ENCODE measurements around the gene LAMP1. TPM values are rescaled to one million over a fixed set of nuclear protein-coding genes. Genes with fewer than 3 reads are reported as not detected.
"Not testable (repeated sequence)": the region's sequence is repeated elsewhere in the genome, so short reads cannot be mapped to it uniquely, and the experiment has no call there.

LAMP1 gene
- total RNA-seq, 2 experiments from 2014 or later, result 32.2 to 36.0 TPM

DNA sequence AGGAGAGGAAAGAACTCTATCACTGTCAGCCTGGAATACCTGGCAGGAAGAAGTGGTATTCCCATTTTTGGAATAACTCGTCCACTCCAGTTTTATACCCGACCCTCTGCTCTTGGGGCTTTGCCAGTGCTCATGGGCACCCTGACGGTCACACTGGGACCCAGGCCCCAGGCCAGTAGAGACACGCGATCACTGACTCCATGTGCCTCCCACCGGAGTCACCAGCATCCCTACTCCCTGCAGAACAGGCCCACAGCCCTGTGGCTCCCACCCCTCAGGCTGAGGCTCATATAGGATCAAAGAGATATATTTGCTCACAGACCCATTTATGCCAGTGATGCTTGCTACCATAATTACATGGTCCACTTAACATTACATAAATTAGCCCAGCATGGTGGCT, 63.4 kb downstream of the LAMP1 start:
- no peaks in the 10 kb centered on the region for H3K36me3 Mint-ChIP-seq (ENCODE audit: low read depth)
- intact Hi-C loops (cut with DNase I, micrococcal nuclease), result no loop called here
- H3K9me3 Mint-ChIP-seq (ENCODE audit: low read depth), result no peaks in the 10 kb centered on the region
- no peak overlapping the region for H3K4me3 Mint-ChIP-seq
- peaks cover 17% of the 10 kb centered on the region for H3K27me3 Mint-ChIP-seq
- no peak for ATAC-seq
- DNase-seq, result no peak
- no peak overlapping the region for H3K27ac Mint-ChIP-seq
- peaks cover 4% of the 10 kb centered on the region for H3K4me1 Mint-ChIP-seq
- POLR2A ChIA-PET, result no interaction called here
- CTCF ChIA-PET, result no interaction called here

DNA sequence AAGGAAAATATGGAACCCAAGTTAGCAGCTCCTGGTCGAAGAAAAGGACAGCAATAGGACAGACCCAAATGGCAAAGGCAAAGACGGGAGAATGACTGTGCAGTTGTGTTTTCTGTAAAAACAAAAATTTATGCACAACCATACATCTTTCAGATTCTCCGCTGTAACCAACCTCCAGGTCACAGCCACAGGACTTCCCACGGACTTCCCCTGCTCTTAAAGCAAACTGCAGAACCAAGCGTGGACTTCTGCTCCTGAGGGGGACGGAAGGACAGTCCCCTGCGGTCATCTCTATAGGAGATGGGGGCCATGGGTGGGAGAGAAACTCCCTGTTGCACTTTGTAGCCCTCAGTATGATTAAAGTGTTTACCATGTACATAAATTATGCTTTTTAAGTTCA, 64.4 kb downstream of the LAMP1 start:
- H3K9me3 Mint-ChIP-seq (ENCODE audit: low read depth), result no peaks in the 10 kb centered on the region
- CTCF ChIA-PET, result interaction anchor here (0.7 kb wide), 1 partner anchor 33 kb away, joined by 4 read pairs; no protein-coding TSS in a partner anchor
- H3K4me1 Mint-ChIP-seq, result peaks cover 4% of the 10 kb centered on the region
- H3K27me3 Mint-ChIP-seq, result peaks cover 20% of the 10 kb centered on the region
- DNase-seq (no peak), ATAC-seq (peak; percentile 30)
- no peak overlapping the region for H3K4me3 Mint-ChIP-seq
- POLR2A ChIA-PET, result no interaction called here
- no peak overlapping the region for H3K27ac Mint-ChIP-seq
- H3K36me3 Mint-ChIP-seq (ENCODE audit: low read depth), result no peaks in the 10 kb centered on the region
- intact Hi-C loops (cut with DNase I, micrococcal nuclease), result no loop called here

DNA sequence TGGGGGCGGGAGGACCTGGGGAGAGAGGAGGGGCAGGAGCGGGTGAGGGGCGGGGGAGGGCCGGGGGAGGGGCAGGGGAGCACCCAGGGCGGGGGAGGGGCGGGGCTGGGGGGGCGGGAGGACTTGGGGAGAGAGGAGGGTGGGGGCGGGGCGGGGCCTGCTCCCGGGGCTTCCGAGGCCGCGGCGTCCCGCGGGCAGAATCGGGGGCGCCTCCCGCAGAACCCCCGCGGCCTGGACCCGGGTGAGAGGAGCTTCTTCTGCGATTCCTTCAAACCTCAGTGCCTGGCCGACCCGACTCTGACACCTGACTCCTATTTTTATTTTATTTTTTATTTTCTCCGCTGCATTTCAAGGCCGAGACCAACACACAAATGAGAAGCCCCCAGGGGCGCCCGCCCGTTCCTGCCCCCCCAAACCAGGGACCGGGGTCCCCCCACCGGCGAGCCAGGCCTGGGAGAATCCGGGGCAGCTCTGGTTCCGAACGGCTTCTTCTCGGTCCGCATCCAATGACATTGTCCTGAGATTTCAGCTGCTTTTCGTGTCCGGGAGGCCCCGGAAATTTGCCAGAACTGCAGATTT, 67.4 kb downstream of the LAMP1 start:
- no peak overlapping the region for H3K4me3 Mint-ChIP-seq
- ChIA-PET CTCF (no interaction called here), POLR2A (no interaction called here)
- no peaks in the 10 kb centered on the region for H3K36me3 Mint-ChIP-seq (ENCODE audit: low read depth)
- peaks cover 18% of the 10 kb centered on the region for H3K27me3 Mint-ChIP-seq
- no peak for ATAC-seq
- peaks cover 4% of the 10 kb centered on the region for H3K4me1 Mint-ChIP-seq
- no peak for DNase-seq
- no peaks in the 10 kb centered on the region for H3K9me3 Mint-ChIP-seq (ENCODE audit: low read depth)
- H3K27ac Mint-ChIP-seq, result no peak overlapping the region
- intact Hi-C loops (cut with DNase I, micrococcal nuclease), result loop anchor here in 1 of 2 experiments (1.0 kb wide), 1 partner anchor 67 kb away; the partner anchor contains the start of gene LAMP1

DNA sequence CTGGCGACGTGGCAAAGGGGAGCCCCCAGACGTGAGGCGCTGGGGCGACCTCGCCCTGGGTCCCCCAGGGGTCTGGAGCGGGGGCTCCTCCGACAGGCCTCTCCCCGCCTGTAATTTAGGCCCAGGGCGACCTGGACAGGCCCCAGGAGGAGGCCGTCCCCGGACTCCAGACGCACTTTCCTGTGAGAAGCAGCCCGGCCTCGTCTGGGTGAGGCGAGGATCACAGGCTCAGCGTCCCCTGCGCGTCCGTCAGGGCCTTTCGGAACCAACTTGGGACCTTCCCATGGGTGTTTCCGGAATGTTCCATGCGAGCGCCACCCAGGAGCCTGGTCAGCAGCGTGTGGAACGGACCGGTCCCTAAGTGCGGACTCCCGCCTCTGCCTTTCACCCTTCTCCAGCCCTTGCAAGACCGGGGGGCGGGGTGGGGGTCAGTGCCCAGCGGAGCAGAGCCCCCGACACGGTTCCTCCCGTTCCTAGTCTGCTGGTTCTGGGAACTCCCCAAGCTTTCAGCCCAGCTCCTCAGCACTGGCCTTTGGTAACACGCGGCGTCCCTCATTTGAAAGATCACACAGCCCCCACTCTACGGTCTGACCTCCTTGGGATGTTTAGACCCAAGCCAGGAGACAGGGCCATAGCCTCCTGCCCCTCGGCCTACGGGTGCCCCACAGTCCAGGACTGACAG, 68.0 kb downstream of the LAMP1 start:
- intact Hi-C loops (cut with DNase I, micrococcal nuclease), result loop anchor here in 1 of 2 experiments (1.0 kb wide), 1 partner anchor 68 kb away; the partner anchor contains the start of gene LAMP1
- Mint-ChIP-seq H3K36me3 (ENCODE audit: low read depth) (no peaks in the 10 kb centered on the region), H3K9me3 (ENCODE audit: low read depth) (no peaks in the 10 kb centered on the region), H3K4me3 (peak overlapping the region; percentile 26), H3K4me1 (peaks cover 4% of the 10 kb centered on the region), H3K27me3 (peaks cover 18% of the 10 kb centered on the region), H3K27ac (no peak overlapping the region)
- ChIA-PET CTCF (no interaction called here), POLR2A (no interaction called here)
- no peak for DNase-seq
- ATAC-seq, result no peak

DNA sequence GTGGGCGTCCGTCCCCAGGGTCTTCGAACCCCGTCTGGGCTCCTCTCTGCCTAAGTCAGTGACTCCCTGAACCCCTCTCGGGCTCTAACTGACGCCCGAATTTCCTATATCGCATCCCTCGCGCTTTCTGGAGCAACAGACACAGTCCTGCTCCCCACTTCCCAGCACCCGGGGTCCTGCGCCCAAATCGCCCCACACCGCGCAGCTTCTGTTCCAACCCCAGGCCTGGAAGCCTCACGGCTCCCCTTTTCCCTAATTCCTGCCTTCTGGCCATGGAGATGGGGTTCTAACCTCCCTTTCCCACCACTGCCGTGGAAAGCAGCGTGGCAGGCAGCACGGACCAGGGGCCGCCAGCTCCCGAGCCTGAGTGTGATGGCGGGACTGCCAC, 68.5 kb downstream of the LAMP1 start:
- peaks cover 4% of the 10 kb centered on the region for H3K4me1 Mint-ChIP-seq
- H3K9me3 Mint-ChIP-seq (ENCODE audit: low read depth), result no peaks in the 10 kb centered on the region
- intact Hi-C loops (cut with DNase I, micrococcal nuclease), result no loop called here
- H3K36me3 Mint-ChIP-seq (ENCODE audit: low read depth), result no peaks in the 10 kb centered on the region
- CTCF ChIA-PET, result no interaction called here
- no peak overlapping the region for H3K27ac Mint-ChIP-seq
- no peak for DNase-seq
- POLR2A ChIA-PET, result no interaction called here
- no peak for ATAC-seq
- H3K27me3 Mint-ChIP-seq, result peaks cover 18% of the 10 kb centered on the region
- H3K4me3 Mint-ChIP-seq, result peak overlapping the region; percentile 26

DNA sequence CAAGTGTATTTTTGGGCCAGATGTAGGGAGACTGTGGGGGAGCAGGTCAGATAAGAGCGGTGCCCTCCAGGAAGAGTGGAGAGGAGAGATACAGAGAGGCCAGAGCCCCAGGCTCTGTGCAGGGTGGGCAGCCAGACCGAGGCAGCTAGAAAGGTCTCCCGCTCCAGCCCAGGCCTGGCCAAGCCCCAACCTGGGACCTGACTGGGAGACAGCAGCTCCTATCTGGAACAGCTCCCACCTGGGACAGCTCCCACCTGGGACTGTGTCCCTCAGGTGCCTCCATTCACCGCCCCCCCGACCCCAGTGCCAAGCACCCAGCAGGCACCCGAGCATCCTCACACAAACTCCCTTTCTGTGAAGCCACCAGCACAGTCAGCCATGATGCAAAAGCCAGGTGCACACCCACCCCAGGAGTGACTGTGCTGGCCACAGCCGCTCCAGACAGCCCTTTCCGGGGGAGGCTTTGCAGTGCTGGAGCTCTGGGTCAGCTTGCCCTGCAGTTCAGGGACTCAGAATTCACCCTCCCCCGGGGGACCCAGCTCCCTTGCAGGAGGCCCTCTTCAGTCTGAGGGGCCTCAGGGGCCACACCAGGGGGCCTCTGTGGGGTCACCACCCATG, 69.0 kb downstream of the LAMP1 start:
- H3K27ac Mint-ChIP-seq, result no peak overlapping the region
- CTCF ChIA-PET, result interaction anchor here (0.6 kb wide), 1 partner anchor 202 kb away, joined by 4 read pairs; no protein-coding TSS in a partner anchor
- peaks cover 18% of the 10 kb centered on the region for H3K27me3 Mint-ChIP-seq
- POLR2A ChIA-PET, result no interaction called here
- H3K4me1 Mint-ChIP-seq, result peaks cover 4% of the 10 kb centered on the region
- no peaks in the 10 kb centered on the region for H3K36me3 Mint-ChIP-seq (ENCODE audit: low read depth)
- no peak for ATAC-seq
- H3K4me3 Mint-ChIP-seq, result no peak overlapping the region
- H3K9me3 Mint-ChIP-seq (ENCODE audit: low read depth), result no peaks in the 10 kb centered on the region
- intact Hi-C loops (cut with DNase I, micrococcal nuclease), result no loop called here
- DNase-seq, result no peak

DNA sequence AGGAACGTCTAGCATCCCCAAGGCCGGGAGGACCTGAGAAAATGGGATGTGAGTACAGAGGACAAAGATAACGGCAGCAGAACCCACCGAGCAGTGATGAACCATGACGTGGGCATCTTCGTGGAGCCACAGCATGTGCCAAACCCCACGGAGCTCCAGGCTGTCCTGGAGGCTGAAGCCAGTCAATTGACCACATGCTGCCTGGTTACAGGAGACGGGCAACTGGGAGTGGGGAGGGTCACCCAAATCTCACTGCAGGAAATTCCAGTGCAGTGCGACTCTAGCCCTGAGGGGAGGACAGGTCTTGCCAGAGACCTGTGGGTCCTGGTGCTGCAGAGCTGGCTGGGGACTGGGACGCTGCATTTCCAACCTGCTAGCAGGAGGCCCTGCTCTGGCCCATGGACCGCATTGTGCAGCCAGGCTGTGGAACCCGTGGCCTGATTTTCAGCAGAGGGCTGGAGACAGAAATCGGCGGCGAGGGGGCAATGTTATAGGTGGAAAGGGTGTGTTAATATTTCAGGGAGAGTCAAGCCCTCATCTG, 70.1 kb downstream of the LAMP1 start:
- H3K4me1 Mint-ChIP-seq, result no peaks in the 10 kb centered on the region
- no peaks in the 10 kb centered on the region for H3K36me3 Mint-ChIP-seq (ENCODE audit: low read depth)
- no peak overlapping the region for H3K4me3 Mint-ChIP-seq
- DNase-seq (no peak), ATAC-seq (no peak)
- peaks cover 14% of the 10 kb centered on the region for H3K27me3 Mint-ChIP-seq
- CTCF ChIA-PET, result interaction anchor here (0.6 kb wide), 1 partner anchor 115 kb away, joined by 3 read pairs; no protein-coding TSS in a partner anchor
- intact Hi-C loops (cut with DNase I, micrococcal nuclease), result no loop called here
- H3K9me3 Mint-ChIP-seq (ENCODE audit: low read depth), result no peaks in the 10 kb centered on the region
- POLR2A ChIA-PET, result no interaction called here
- H3K27ac Mint-ChIP-seq, result no peak overlapping the region

DNA sequence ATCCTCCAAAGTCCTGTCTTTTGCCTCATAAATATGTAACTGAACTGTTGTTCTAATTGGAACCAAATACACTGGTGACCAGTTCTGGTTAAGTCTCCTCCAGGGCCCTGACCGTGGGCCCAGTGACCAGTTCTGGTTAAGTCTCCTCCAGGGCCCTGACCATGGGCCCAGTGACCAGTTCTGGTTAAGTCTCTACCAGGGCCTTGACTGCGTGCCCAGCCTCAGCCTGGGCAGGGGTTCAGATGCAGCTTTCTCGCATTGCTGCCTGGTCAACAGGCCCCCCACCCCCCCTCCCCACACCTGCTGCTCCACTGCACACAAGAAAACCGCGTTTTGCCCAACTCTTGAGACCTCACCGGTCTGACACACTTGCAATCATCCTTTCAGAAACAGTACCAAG, 70.7 kb downstream of the LAMP1 start:
- ChIA-PET CTCF (interaction anchor here (0.5 kb wide), 1 partner anchor 115 kb away, joined by 3 read pairs; no protein-coding TSS in a partner anchor), POLR2A (no interaction called here)
- DNase-seq, result no peak
- Mint-ChIP-seq H3K27me3 (peaks cover 10% of the 10 kb centered on the region), H3K9me3 (ENCODE audit: low read depth) (no peaks in the 10 kb centered on the region), H3K27ac (no peak overlapping the region), H3K4me3 (no peak overlapping the region), H3K36me3 (ENCODE audit: low read depth) (no peaks in the 10 kb centered on the region), H3K4me1 (no peaks in the 10 kb centered on the region)
- no peak for ATAC-seq
- intact Hi-C loops (cut with DNase I, micrococcal nuclease), result no loop called here

DNA sequence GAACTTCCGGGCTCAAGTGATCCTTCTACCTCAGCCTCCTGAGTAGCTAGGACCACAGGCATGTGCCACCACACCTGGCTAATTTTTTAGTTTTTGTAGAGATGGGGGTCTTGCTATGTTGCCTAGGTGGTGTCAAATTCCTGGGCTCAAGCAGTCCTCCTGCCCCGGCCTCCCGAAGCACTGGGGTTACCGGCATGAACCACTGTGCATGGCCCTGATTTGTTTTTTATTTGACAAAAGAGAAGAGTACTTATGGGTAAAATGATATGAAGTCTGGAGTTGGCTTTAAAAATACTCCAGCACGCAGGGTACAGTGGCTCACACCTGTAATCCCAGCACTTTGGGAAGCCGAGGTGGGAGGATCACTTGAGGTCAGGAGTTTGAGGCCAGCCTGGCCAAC, 71.3 kb downstream of the LAMP1 start:
- DNase-seq; ATAC-seq; H3K36me3 Mint-ChIP-seq (ENCODE audit: low read depth); H3K4me1 Mint-ChIP-seq; H3K27me3 Mint-ChIP-seq; H3K27ac Mint-ChIP-seq; intact Hi-C loops (cut with DNase I, micrococcal nuclease); POLR2A ChIA-PET; H3K4me3 Mint-ChIP-seq; H3K9me3 Mint-ChIP-seq (ENCODE audit: low read depth): not testable (repeated sequence)
- CTCF ChIA-PET, result interaction anchor here (0.8 kb wide), 1 partner anchor 26 kb away, joined by 3 read pairs; no protein-coding TSS in a partner anchor

DNA sequence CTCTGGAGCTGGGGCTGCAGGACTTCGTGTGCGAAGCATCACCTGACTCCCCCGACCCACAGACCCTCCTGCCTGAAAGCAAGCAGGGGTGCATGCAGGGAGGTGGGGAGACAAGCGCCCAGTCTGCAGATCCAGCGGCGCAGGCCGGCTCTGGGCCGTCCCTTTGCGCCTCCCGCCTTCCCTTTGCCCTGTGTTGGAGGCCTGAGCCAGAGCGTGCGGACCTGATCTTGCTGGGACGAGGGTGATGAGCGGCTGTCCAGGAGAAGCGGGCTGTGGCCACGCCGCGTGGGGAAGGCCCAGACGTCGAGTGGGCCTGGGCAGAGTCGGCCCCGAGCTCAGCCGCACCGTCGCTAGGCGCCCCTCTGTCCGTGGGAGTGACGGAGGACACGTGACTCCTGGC, 72.2 kb downstream of the LAMP1 start:
- DNase-seq, result no peak
- ATAC-seq, result no peak
- CTCF ChIA-PET, result interaction anchor here (0.8 kb wide), 1 partner anchor 25 kb away, joined by 3 read pairs; no protein-coding TSS in a partner anchor
- Mint-ChIP-seq H3K4me3 (no peak overlapping the region), H3K27me3 (peaks cover 9% of the 10 kb centered on the region), H3K4me1 (no peaks in the 10 kb centered on the region), H3K27ac (no peak overlapping the region), H3K36me3 (ENCODE audit: low read depth) (no peaks in the 10 kb centered on the region), H3K9me3 (ENCODE audit: low read depth) (no peaks in the 10 kb centered on the region)
- POLR2A ChIA-PET, result no interaction called here
- intact Hi-C loops (cut with DNase I, micrococcal nuclease), result no loop called here

DNA sequence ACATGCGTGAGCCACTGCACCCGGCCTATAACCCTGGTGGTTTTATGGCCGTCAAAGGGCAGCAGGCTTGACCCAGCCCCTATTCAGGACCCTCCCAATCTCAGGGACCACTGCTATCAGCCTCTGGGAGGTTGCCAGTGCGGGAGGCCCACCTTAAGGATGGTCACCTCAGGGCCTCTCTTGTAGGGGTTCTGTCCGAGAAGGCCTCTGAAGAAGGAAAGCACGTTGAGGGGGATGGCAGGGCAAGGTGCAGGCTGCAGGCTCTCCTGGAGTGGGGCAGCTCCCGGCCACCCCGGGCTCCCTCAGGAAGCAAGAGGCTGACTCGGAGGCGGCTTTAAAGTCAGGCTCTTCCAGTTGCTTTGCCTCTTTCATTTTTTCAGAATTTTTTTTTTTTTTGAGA, 72.8 kb downstream of the LAMP1 start:
- DNase-seq (no peak), ATAC-seq (no peak)
- Mint-ChIP-seq H3K4me3 (no peak overlapping the region), H3K36me3 (ENCODE audit: low read depth) (no peaks in the 10 kb centered on the region), H3K4me1 (no peaks in the 10 kb centered on the region), H3K27ac (no peak overlapping the region), H3K9me3 (ENCODE audit: low read depth) (no peaks in the 10 kb centered on the region), H3K27me3 (peaks cover 9% of the 10 kb centered on the region)
- intact Hi-C loops (cut with DNase I, micrococcal nuclease), result no loop called here
- CTCF ChIA-PET, result no interaction called here
- POLR2A ChIA-PET, result no interaction called here

DNA sequence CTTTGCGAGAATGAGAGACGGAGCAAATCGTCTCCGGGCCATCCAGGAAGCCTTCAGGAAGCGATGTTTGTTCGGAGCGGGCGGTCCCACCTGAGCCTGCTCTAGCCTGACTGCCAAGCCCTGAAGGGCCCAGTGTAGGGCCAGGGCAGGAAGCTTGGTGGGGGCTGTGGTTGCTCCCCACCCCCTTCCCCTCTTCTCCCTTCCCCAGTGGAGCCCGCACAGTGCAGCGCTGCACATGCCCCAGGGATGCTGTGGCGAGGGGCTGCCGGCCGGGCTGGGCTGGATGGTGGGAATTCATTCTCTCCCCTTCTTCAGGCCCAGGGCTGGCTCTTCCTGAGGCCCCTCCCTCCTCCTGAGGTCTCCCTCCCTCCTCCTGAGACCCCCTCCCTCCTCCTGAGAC, 74.0 kb downstream of the LAMP1 start:
- intact Hi-C loops (cut with DNase I, micrococcal nuclease), result no loop called here
- no peak for DNase-seq
- CTCF ChIA-PET, result no interaction called here
- Mint-ChIP-seq H3K4me1 (no peaks in the 10 kb centered on the region), H3K36me3 (ENCODE audit: low read depth) (no peaks in the 10 kb centered on the region), H3K9me3 (ENCODE audit: low read depth) (no peaks in the 10 kb centered on the region), H3K4me3 (no peak overlapping the region), H3K27me3 (peaks cover 3% of the 10 kb centered on the region), H3K27ac (no peak overlapping the region)
- ATAC-seq, result no peak
- POLR2A ChIA-PET, result no interaction called here
